Fibroblast of the aortic adventitia (primary cell): Measurements from ENCODE around the gene RMND1. TPM values are rescaled to one million over a fixed set of nuclear protein-coding genes. Genes with fewer than 3 reads are reported as not detected.
A peak's percentile ranks its signal among the peaks of the same experiment; 100 is the strongest.

Experiments used
- DNase-seq: peaks from one replicate; pipeline ENCODE4 v3.0.0-alpha.2; 2010; ENCODE audit warnings: low read depth
- H3K4me3 ChIP-seq: 2 replicates; pipeline ENCODE4 v1.5.1; 2011; ENCODE audit warnings: low read depth, mild to moderate bottlenecking, control low read depth, low read length, moderate library complexity
- CTCF ChIP-seq: IDR thresholded peaks from 2 replicates; pipeline ENCODE4 v1.5.1; 2011; ENCODE audit warnings: mild to moderate bottlenecking, low read length, control low read depth, inconsistent platforms; ENCODE audit not compliant: insufficient read depth
- total RNA-seq: library from RNA; depleted of rRNA; stranded (reverse); fragments of >200 nt; gene quantifications from 2 replicates; pipeline ENCODE4 v1.2.3, GENCODE V29; 2012; ENCODE audit warnings: low replicate concordance

Gene RMND1
- total RNA-seq, 1 donor: 36.4 TPM

- H3K4me3 ChIP-seq: no peak overlapping the region
- TF ChIP-seq CTCF: no peak
- DNase-seq: peak; percentile 89
These were observed 15.1 kb downstream of the RMND1 start for GRCh38 chr6:151436802-151437201.

DNA sequence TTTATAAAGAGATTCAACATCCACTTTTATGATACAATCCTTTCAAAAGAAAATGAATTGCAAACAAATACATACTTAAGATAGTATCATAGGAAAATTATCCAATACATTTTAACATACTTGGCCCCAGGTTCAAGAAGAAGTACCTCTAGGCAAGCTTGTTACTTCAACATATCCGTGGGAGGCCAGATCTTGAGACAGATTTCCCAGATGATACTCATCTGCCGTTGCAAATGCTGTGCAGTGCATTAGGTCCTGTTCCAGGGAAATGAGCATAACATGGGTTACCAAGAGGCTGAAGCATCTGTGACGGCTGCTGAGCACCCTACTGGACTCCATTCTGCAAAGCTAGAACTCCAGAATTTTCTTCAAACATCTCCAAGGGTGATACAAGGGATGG lies 15.6 kb downstream of the RMND1 start:
- H3K4me3 ChIP-seq: no peak overlapping the region
- TF ChIP-seq CTCF: no peak
- no peak for DNase-seq

DNA sequence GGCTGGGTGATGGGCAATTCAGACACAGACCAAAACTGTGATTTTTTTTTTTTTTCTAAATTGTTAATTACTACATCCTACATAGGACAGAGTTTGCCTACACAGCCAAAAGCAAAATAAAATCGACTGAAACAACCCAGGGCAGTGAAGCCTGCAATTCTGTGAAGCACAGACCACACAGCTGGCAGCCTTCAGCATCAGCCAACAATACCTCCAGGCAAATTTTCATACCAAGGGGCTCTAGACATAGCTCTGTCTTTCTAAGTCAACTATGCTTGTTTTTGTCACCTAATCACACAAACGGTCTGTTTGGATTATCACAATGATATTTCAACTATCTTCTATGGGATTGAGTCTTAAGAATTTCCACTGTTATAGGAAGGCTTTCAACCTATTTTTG lies 17.6 kb downstream of the RMND1 start:
- H3K4me3 ChIP-seq: no peak overlapping the region
- no peak for DNase-seq
- no peak for TF ChIP-seq CTCF

GRCh38 chr6:151432651-151433050 lies 19.3 kb downstream of the RMND1 start:
- TF ChIP-seq CTCF: no peak
- H3K4me3 ChIP-seq: no peak overlapping the region
- DNase-seq: no peak

GRCh38 chr6:151431337-151431736 lies 20.6 kb downstream of the RMND1 start:
- no peak overlapping the region for H3K4me3 ChIP-seq
- no peak for DNase-seq
- TF ChIP-seq CTCF: no peak

DNA sequence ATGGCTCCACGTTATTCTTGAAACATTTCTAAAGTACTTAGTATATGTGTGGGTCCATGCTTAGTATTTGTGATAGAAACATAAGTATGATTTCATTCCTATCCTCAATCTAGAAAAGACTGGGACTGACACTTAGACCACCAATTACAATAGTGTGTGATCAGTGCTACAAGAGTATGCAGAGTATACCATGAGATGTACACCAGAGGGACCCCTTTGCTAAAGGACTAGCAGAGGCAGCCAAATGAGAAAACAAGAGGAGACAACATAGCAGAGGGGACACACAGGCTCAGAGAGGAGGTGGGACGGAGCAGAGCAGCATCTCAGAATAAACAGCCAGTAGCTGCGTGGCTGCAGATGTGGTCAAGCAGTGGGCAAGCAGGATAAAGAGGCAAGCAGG lies 21.0 kb downstream of the RMND1 start:
- H3K4me3 ChIP-seq: no peak overlapping the region
- no peak for TF ChIP-seq CTCF
- DNase-seq: no peak

DNA sequence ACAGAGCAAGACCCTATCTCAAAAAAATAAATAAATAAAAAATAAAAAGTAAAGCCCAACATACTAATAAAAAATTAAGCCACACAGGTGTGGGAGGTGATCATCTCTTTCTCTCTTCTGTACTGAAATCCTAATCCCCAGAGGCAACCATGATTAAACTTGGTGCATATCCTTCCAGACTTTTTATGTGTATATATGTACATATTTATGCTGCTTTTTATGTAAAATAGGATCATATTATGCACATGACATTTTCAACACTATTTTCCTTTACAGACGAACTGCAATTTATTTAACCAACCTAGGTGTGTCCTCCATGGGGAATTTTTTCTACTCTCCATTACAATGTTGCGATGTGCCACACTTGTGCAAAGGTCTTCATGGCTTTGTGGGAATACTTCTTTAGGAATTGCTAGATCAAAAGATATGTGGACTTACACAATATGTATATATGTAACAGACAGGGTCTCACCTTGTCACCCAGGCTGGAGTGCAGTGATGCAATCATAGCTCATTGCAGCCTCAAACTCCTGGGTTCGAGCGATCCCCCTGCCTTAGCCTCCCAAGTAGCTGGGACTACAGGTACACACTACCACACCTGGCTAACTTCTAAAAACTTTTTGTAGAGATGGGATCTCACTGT lies 23.7 kb downstream of the RMND1 start:
- no peak for TF ChIP-seq CTCF
- no peak for DNase-seq
- H3K4me3 ChIP-seq: no peak overlapping the region
